ENCODE results near the gene PERM1.

DNA sequence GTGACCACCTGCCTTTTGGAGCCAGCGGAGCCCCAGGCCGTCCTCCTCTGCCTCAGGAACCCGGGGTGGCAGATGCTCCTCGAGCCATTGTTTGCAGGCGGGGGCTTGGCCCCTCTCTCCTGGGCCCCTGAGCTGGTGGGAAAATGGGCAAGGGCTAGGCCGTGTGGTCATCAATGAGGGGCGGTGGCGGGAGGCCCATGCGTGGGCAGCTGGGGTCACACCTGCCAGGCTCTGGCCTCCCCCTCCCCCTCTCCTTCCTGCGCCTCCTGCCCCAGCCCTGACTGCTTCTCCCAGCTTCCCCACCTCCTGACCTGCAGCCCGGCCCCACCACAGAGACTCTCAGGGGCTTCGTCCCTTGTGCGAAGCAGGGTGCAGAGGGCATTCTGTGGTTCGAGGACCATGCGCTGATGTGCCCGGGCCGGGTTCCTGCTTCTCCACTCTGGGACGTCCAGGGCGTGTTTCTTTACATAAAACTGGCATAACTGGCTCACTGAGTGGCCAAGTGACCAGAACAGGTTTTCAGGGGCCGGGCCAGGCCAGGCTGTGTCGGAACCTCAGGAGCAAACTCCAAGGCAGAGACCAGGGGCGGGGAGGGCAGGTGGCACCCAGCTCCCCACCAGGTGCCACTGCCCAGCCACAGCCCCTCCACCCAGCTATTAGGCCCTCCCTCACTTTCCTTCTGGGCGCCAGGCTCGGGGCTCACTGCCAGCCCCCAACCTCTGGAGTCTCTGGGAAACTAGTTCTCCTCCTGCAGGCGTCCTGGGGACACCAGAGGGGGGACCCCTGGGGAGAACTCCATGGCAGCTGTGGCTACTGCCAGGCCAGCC is 48.9 kb downstream of the PERM1 start:
- TF ChIP-seq CTCF (conservative IDR thresholded peaks at IDR 0.05; ENCODE audit: low read length) (no peak), EZH2phosphoT487 (IDR thresholded peaks at IDR 0.05; ENCODE audit: borderline replicate concordance) (no peak)

Data from Loucy (cell line).